NOMO-1 treated with dmso at 0.1 percent for 144 hours (cell line): ENCODE measurements around the gene VEZT.
"Not testable (repeated sequence)": the region's sequence is repeated elsewhere in the genome, so short reads cannot be mapped to it uniquely, and the experiment has no call there.

ENCODE experiments used
- DNase-seq: peaks from one replicate; lab custom pipeline; 2025; ENCODE audit not compliant: unreplicated experiment; lab: John Stamatoyannopoulos, UW

Gene VEZT

GRCh38 chr12:95318071-95318545 lies 100.5 kb downstream of the VEZT start:
- DNase-seq: no peak

GRCh38 chr12:95319694-95320331 lies 102.2 kb downstream of the VEZT start:
- DNase-seq: no peak

GRCh38 chr12:95321516-95322246 lies 104.1 kb downstream of the VEZT start:
- DNase-seq: no peak

GRCh38 chr12:95322326-95322725 lies 104.7 kb downstream of the VEZT start:
- DNase-seq: no peak

GRCh38 chr12:95323212-95323611 lies 105.6 kb downstream of the VEZT start:
- DNase-seq: no peak

- not testable (repeated sequence) for DNase-seq
These were observed 106.6 kb downstream of the VEZT start for GRCh38 chr12:95324246-95324645.

GRCh38 chr12:95325501-95325900 lies 107.9 kb downstream of the VEZT start:
- DNase-seq: no peak

- no peak for DNase-seq
These were observed 108.8 kb downstream of the VEZT start for GRCh38 chr12:95326445-95326844.

GRCh38 chr12:95326855-95327254 lies 109.2 kb downstream of the VEZT start:
- DNase-seq: no peak

GRCh38 chr12:95328708-95329107 lies 111.1 kb downstream of the VEZT start:
- DNase-seq: no peak

- DNase-seq: no peak
These were observed 118.3 kb downstream of the VEZT start for GRCh38 chr12:95335948-95336347.

- DNase-seq: no peak
These were observed 118.9 kb downstream of the VEZT start for GRCh38 chr12:95336387-95337067.

- DNase-seq: no peak
These were observed 119.5 kb downstream of the VEZT start for GRCh38 chr12:95337146-95337545.

- DNase-seq: no peak
These were observed 121.6 kb downstream of the VEZT start for GRCh38 chr12:95339086-95339788.

- DNase-seq: no peak
These were observed 124.4 kb downstream of the VEZT start for GRCh38 chr12:95342008-95342407.

GRCh38 chr12:95343461-95344230 lies 126.0 kb downstream of the VEZT start:
- DNase-seq: no peak

GRCh38 chr12:95349291-95349690 lies 131.7 kb downstream of the VEZT start:
- no peak for DNase-seq

GRCh38 chr12:95351748-95352147 lies 134.1 kb downstream of the VEZT start:
- no peak for DNase-seq
